ENCODE data around the gene ATP6V0C.
"Not testable (repeated sequence)": the region's sequence is repeated elsewhere in the genome, so short reads cannot be mapped to it uniquely, and the experiment has no call there.

ATP6V0C gene

DNA sequence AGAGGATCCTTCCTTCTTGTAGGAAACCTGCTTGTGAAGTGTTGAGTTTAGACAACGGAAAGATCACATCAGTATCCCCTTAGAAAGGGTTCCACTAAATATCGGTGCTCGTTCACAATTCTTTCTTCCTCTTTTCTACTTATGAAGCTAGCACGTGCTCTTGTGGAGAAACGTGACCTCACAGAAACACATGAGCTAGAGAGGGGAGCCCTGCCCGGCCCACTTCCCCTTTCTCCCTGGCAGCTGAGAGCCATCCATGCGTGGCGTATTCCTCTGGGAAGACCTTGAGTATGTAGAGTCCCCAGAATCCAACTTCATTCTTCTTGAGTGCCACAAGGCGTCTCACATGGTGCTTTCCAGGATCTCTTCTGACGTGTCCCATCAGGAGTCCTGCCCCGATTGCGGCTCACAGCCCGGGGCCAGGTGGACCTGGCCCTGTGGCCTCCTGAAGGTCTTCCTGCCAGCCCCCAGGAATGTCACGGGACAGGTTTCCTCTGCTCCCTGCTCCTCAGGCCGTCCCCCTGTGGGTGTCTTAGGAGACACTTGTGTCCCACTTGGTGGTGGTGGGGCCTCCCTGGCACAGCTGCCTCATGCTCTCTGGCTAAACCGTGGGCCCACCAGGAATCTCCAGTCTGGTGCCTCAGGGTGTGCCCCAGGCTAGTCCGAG lies 46.5 kb downstream of the ATP6V0C start:
- not testable (repeated sequence) for DNase-seq

DNA sequence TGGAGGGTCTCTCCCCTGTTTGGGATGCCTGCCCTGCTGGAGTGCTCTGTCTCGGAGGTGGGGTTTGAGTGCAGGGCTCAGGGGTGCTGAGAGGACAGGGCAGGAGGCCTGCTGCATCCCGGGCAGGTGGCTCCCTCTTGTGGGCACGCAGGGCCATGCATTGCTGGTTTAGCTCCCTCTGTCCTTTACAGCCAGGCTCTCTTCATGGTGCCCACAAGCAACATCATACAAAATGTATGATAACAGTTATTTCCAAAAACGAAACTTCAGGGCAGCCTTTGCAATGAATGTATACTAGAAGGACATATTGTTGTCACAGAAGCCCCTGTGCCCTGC lies 47.0 kb downstream of the ATP6V0C start:
- DNase-seq, result not testable (repeated sequence)

DNA sequence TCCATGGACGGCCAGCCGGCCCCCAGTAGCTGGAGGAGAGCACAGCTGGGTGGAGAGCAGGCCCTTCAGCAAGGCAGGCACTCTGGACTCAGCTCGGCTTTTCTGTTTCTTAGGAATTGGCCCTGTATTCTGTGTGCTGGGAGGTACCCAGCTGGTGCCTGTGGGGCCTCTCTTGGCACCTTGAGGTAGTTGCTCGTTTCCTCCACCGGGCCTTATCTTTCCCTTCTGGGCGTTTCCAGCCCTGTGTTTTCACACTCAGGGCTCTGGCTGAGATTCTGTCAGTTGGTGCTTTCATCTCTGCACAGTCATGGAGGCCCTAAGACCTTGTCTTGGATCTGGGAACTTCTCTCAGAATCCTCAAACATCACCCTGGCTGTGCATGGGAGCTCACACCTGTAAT lies 53.8 kb downstream of the ATP6V0C start:
- not testable (repeated sequence) for DNase-seq

DNA sequence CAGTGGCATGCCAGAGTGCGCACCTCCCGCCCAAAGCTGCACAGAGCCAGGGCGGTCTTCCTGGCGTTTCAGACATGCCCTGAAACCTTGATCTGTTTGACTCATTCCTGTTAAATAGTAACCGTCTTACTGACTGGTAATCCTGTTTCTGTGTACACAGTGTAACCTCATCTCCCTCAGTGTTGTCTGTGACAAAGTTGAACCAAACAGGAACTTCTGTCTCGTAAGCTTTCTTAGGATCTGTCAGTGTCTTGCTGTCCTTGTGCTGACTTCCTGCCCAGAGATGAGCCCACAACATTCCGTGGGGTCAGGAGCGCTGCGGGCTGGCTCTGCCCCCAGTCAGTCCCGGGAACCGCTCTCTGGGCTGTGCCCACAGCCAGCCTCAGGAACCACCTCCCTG lies 54.8 kb downstream of the ATP6V0C start:
- DNase-seq, result not testable (repeated sequence)

Data from NCI-H226 (cell line).